ENCODE measurements around the gene MEGF6. TPM values are rescaled to one million over a fixed set of nuclear protein-coding genes. Genes with fewer than 3 reads are reported as not detected.

The MEGF6 gene
- total RNA-seq, 4 donors from 2014 or later, result 10.0 to 24.7 (median 17.1) TPM

DNA sequence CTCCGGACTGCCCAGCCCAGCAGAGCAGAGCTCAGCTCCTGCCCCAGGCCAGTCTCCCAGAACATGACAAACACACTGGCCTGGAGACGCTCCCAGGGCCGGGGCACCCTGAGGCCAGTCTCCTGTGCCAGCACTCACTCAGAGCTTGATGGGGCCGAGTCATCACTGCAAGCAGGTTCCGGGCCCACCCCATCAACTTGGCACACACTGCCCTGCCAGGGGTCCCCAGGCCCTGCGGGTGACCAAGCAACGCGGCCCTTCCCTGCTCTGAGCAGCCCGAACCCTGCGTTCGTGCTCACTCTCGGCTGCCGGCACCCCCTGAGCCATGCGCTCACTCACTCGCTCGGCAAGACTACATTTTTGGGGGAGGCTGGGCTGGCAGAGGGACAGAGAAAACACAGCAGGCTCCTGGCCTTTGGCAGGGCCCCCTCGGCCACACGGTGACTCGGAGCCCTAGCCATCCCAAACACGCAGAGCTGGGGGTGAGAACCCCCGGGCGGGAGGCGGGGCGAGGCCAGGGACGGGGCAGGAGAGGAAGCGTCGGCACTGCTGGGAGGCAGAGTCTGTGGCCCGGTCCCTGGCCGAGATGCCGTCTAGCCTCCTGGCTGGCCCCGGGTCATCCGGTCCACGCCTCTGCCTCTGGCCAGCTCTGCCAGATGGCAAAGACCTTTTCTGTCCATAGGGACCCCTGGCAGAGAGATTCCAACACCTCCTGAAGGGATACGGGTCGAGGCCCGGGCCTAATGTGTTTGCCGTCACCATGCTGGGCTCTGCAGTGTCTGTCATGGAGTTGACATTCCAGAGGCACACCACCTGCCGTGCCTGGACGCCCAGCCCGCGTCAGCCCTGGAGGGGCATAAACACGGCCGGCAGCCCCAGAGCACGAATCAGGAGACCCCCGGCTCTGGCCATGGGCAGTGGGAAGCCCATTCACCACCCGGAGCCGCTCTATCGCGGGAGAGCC is 68.0 kb downstream of the MEGF6 start:
- TF ChIP-seq, protein P1, sequence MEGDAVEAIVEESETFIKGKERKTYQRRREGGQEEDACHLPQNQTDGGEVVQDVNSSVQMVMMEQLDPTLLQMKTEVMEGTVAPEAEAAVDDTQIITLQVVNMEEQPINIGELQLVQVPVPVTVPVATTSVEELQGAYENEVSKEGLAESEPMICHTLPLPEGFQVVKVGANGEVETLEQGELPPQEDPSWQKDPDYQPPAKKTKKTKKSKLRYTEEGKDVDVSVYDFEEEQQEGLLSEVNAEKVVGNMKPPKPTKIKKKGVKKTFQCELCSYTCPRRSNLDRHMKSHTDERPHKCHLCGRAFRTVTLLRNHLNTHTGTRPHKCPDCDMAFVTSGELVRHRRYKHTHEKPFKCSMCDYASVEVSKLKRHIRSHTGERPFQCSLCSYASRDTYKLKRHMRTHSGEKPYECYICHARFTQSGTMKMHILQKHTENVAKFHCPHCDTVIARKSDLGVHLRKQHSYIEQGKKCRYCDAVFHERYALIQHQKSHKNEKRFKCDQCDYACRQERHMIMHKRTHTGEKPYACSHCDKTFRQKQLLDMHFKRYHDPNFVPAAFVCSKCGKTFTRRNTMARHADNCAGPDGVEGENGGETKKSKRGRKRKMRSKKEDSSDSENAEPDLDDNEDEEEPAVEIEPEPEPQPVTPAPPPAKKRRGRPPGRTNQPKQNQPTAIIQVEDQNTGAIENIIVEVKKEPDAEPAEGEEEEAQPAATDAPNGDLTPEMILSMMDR (IDR thresholded peaks at IDR 0.05; ENCODE audit: low read depth), result no peak

DNA sequence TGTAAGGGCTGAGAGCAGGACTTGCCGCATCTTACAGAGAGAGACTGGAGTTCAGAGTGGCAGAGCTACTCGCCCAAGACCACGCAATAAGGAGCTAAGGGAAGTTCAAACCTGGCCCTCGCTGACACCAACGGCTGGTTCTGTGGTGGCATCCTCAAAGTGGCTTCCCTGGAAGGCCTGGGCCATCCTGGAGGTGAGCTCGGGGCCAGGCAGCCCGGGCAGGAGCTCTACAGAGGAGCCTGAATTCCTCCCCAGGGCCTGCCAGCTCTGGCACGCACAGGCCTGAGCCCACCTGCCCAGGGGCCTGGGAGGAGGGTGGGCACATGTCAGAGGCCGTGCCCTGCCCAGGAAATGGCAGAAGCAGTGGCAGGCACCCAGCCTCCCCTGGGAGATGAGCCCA is 68.6 kb downstream of the MEGF6 start:
- TF ChIP-seq, protein P1 (IDR thresholded peaks at IDR 0.05; ENCODE audit: low read depth), result no peak

DNA sequence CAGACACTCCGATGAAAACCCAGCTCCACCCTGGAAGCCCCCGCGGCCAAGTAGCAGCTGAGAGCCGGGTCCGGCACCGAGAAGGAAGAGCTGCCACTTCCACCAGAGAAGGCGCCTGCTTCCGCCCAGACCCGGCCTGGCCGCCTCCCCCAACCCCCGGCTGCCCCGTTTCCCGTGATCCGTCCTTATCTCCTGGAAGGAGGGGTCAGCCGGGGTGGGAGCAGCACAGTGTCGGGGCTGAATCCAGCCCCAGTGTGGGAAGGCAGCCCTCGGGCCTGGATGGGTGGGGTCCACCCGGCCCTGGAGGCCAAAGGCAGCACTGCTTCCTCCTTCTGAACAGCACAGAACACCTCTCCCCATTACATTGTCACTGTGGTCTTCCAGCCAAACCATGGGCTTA is 69.4 kb downstream of the MEGF6 start:
- TF ChIP-seq, protein P1 (IDR thresholded peaks at IDR 0.05; ENCODE audit: low read depth), result no peak

DNA sequence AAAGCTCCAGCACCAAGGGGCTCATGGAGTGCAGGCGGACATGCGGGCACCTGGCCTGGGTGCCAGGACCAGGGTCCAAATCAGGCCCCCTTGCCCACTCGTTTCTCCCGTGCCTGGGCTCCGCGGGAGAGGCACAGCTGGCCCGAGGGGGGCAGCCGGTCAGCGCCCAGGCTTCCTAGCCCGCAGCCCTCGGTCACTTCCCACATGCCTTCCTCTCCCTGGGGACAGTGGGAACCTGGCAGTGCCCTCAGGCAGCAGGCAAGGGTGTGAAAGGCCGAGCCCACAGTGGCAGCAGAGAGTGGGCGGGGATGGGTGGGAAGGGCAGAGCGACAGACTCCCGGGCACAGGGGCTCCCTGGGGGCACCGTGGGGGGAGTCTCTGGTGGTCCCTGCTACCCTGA is 69.8 kb downstream of the MEGF6 start:
- TF ChIP-seq, protein P1 (IDR thresholded peaks at IDR 0.05; ENCODE audit: low read depth), result no peak

DNA sequence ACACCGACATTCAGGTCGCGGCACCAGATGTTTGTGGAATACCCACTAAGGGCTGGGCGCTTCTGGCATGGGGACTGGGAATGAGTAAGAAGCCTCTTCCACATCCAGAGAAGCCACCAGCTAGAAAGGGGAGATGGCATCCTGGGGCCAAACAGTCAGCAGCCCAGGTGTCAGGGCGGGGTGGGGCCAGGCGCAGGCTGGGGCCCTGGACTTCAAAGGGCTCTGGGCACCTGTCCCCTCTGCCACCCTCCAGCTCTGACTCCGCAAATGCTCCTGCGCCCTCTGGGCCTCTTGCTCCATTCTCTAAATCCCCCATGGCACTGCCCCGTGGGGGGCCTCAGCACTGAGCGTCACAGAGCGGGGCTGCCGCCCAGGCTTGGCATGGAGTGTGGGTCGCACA is 70.4 kb downstream of the MEGF6 start:
- TF ChIP-seq, protein P1 (IDR thresholded peaks at IDR 0.05; ENCODE audit: low read depth), result no peak

DNA sequence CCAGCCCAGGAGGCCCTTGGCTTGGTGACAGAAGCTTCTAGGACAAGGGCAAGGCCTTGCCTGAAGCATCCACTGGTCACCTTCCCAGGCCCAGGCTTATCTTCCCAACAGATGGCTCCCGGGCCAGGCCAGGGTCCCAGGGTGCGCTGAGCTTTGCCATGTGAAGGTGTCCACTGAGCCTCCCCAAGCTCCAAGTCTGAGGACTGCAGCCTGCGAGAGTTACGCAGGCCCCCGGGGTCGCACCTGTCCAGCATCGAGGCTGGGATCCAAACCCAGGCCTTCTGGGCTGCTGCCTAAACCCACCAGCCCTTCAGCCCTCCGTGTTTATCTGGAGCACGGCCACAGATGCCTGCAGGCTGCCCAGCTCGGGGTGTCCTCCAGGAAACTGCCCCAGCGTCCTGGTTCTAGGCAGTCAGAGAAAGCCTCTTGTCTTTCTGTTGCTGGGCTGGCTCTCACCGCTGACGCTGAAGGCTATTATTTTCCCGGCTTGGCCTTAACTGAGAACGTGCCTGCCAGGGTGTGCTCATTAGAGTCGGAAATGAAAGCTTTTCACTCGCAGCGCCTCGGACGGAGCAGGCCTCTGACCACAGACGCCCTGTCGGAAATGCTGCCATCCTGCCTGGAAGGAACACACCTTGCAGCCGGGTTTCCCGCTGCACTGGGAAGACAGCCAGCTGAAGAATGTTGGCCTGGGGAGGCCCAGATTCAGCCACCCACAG is 71.4 kb downstream of the MEGF6 start:
- TF ChIP-seq, protein P1 (IDR thresholded peaks at IDR 0.05; ENCODE audit: low read depth), result no peak

DNA sequence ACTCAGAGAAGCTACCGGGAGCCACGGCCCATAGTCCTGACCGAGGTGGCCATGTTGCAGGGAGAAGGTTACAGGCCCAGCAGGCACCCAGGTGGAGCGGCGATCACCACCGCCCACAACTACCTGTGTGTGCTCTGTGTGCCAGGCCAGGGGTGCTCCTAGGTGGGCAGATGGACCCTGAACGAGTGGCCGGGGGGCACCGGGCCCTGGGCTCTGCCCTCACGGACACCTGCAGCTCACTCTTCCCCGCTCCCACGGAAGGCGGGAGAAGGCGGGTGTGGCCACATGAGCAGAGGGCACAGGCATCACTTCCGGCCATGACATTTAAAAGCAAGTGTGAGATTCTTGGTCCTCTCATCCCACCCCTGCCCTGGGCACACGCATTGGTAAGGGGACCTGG is 73.9 kb downstream of the MEGF6 start:
- TF ChIP-seq, protein P1 (IDR thresholded peaks at IDR 0.05; ENCODE audit: low read depth), result no peak

Measured in subcutaneous adipose tissue (tissue), 4 donors.